Hepatocyte (in vitro differentiated cells): ENCODE data around the gene ASB3. TPM values are rescaled to one million over a fixed set of nuclear protein-coding genes. Genes with fewer than 3 reads are reported as not detected.

Experiments used
- DNase-seq: peaks from one replicate; pipeline ENCODE4 v3.0.0-alpha.2; 2016; ENCODE audit warnings: low spot score
- H2AFZ ChIP-seq: fragments of 200-600 bp; sonication (generic); 2 replicates; pipeline ENCODE4 v1.6.0; 2016; ENCODE audit warnings: antibody characterized with exemption, mild to moderate bottlenecking
- H3K27ac ChIP-seq: fragments of 200-600 bp; sonication (generic); 2 replicates; pipeline ENCODE4 v1.5.1; 2016; ENCODE audit warnings: mild to moderate bottlenecking
- H3K27me3 ChIP-seq: fragments of 200-600 bp; sonication (generic); 2 replicates; pipeline ENCODE4 v1.6.1; 2016
- H3K36me3 ChIP-seq: fragments of 200-600 bp; sonication (generic); replicated peaks from 2 replicates; pipeline ENCODE4 v1.5.1; 2016; ENCODE audit warnings: low read depth; ENCODE audit not compliant: insufficient read depth
- H3K4me1 ChIP-seq: fragments of 200-600 bp; sonication (generic); 2 replicates; pipeline ENCODE4 v1.5.1; 2016; ENCODE audit warnings: mild to moderate bottlenecking, moderate library complexity; ENCODE audit not compliant: insufficient read depth
- H3K4me2 ChIP-seq: fragments of 200-600 bp; sonication (generic); 2 replicates; pipeline ENCODE4 v1.6.0; 2016
- H3K4me3 ChIP-seq: fragments of 200-600 bp; sonication (generic); 2 replicates; pipeline ENCODE4 v1.5.1; 2016; ENCODE audit warnings: mild to moderate bottlenecking
- H3K79me2 ChIP-seq: fragments of 200-600 bp; sonication (generic); 2 replicates; pipeline ENCODE4 v1.6.0; 2017; ENCODE audit warnings: mild to moderate bottlenecking
- H3K9me2 ChIP-seq: fragments of 200-600 bp; sonication (generic); replicated peaks from 2 replicates; pipeline ENCODE4 v1.6.0; 2017; ENCODE audit warnings: mild to moderate bottlenecking; ENCODE audit not compliant: insufficient read depth
- H3K9me3 ChIP-seq: fragments of 200-600 bp; sonication (generic); 2 replicates; pipeline ENCODE4 v1.5.1; 2016; ENCODE audit warnings: low read depth, mild to moderate bottlenecking
- H4K20me1 ChIP-seq: fragments of 200-600 bp; sonication (generic); 2 replicates; pipeline ENCODE4 v1.6.0; 2016; ENCODE audit warnings: mild to moderate bottlenecking; ENCODE audit not compliant: insufficient read depth, poor library complexity, severe bottlenecking
- EZH2 ChIP-seq: fragments of 200-600 bp; sonication (generic); IDR thresholded peaks from 2 replicates; pipeline ENCODE4 v1.6.1; 2016; ENCODE audit warnings: antibody characterized with exemption, mild to moderate bottlenecking, borderline replicate concordance
- EZH2phosphoT487 ChIP-seq: fragments of 200-600 bp; sonication (generic); IDR thresholded peaks from one replicate; pipeline ENCODE4 v1.6.1; 2018; ENCODE audit warnings: antibody characterized with exemption, mild to moderate bottlenecking, low read depth, moderate library complexity; ENCODE audit not compliant: unreplicated experiment, severe bottlenecking
- WGBS: methylation state at CpG from one replicate; pipeline ENCODE4 v1.1.6; 2016; ENCODE audit warnings: low lambda C conversion rate; ENCODE audit errors: missing lambda C conversion rate; 5-methylcytosine and 5-hydroxymethylcytosine counted together
- polyA plus RNA-seq: library from polyadenylated mRNA; unstranded; fragments of >200 nt; fragmentation: Nextera tagmentation; extraction: Ambion mirVana; gene quantifications from 2 replicates; pipeline ENCODE4 v1.2.1, GENCODE V29; 2016
- total RNA-seq: library from RNA; depleted of rRNA; stranded (reverse); fragments of >200 nt; gene quantifications from 2 replicates; pipeline ENCODE4 v1.2.3, GENCODE V29; 2014
- TF ChIP-seq, protein P1 (sequence below): fragments of 200-600 bp; sonication (generic); IDR thresholded peaks from 2 replicates; pipeline ENCODE4 v1.5.1; 2016; ENCODE audit warnings: antibody characterized with exemption, mild to moderate bottlenecking; ENCODE audit not compliant: poor library complexity

ASB3 gene
- total and polyA plus RNA-seq, 2 experiments from 2014 or later: 12.2 to 14.8 TPM

DNA sequence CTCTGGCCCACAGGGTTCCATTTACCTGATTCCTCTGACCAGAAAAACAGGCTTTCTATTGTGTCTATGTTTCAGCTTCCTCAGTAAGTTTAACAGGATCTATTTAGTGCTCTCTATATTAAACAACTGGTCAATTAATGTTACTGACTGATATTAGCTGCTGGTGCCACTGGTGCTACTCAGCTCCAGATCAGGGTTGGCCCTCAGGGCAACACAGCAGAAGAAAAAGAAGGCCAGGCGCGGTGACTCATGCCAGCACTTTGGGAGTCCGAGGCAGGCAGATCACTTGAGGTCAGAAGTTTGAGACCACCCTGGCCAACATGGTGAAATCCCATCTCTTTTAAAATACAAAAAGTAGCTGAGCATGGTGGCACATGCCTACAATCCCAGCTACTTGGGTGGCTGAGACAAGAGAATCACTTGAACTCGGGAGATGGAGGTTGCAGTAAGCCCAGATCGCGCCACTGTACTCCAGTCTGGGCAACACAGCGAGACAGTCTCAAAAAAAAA, 75.4 kb downstream of the ASB3 start:
- TF ChIP-seq EZH2phosphoT487: no peak
- TF ChIP-seq, protein P1, sequence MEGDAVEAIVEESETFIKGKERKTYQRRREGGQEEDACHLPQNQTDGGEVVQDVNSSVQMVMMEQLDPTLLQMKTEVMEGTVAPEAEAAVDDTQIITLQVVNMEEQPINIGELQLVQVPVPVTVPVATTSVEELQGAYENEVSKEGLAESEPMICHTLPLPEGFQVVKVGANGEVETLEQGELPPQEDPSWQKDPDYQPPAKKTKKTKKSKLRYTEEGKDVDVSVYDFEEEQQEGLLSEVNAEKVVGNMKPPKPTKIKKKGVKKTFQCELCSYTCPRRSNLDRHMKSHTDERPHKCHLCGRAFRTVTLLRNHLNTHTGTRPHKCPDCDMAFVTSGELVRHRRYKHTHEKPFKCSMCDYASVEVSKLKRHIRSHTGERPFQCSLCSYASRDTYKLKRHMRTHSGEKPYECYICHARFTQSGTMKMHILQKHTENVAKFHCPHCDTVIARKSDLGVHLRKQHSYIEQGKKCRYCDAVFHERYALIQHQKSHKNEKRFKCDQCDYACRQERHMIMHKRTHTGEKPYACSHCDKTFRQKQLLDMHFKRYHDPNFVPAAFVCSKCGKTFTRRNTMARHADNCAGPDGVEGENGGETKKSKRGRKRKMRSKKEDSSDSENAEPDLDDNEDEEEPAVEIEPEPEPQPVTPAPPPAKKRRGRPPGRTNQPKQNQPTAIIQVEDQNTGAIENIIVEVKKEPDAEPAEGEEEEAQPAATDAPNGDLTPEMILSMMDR: no peak
- no peak for TF ChIP-seq EZH2
- Histone ChIP-seq H3K9me2 (no peaks in the 10 kb centered on the region), H3K4me2 (no peak overlapping the region), H3K9me3 (peaks cover 13% of the 10 kb centered on the region), H2AFZ (no peak overlapping the region), H3K27ac (no peak overlapping the region), H3K79me2 (no peaks in the 10 kb centered on the region), H3K27me3 (no peaks in the 10 kb centered on the region), H3K4me1 (no peaks in the 10 kb centered on the region), H3K36me3 (no peaks in the 10 kb centered on the region), H4K20me1 (no peaks in the 10 kb centered on the region), H3K4me3 (no peak overlapping the region)
- 96% methylated on average over 7 of the region's 7 CpGs for WGBS
- no peak for DNase-seq

DNA sequence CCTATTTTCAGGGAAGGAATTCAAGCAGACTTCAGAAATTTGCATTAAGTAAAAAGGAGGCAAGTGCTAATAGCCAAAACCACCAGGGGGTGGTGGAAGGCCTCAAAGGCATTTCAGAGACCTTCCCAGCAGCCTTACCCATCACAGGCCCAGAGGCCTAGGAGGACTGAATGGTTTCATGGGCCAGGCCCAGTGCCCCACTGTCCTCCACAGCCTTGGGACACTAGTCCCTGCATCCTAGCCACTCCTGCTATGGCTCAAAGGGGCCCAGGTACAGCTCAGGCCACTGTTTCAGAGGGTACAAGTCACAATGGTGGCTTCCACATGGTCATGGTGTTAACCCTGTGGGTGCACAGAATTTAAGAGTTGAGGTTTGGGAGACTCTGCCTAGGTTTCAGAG, 77.8 kb downstream of the ASB3 start:
- no peaks in the 10 kb centered on the region for H3K36me3 ChIP-seq
- DNase-seq: no peak
- peaks cover 13% of the 10 kb centered on the region for H3K9me3 ChIP-seq

DNA sequence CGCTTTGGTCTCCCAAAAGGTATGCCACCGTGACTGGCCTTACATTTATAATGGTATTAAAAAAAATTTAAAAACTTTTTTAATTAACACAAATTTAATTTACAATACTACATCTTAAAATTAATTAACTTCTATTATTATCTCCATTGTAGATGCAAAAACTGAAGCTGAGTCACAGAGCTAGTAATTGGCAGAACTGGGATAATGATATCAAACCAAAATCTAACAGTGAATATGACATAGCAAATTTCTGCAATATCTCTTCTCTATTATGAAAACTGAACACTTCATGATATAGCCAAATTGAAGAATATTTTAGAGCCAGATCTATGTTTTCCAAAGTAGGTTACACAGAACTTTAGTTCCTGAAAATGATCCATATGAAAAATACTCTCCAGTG, 85.5 kb downstream of the ASB3 start:
- H3K79me2 ChIP-seq: no peaks in the 10 kb centered on the region
- TF ChIP-seq EZH2: no peak
- TF ChIP-seq, protein P1: no peak
- TF ChIP-seq EZH2phosphoT487: no peak

More for the DNA sequence above, 77.8 kb downstream of the ASB3 start:
- Histone ChIP-seq H3K79me2 (no peaks in the 10 kb centered on the region), H3K4me1 (no peaks in the 10 kb centered on the region), H2AFZ (no peak overlapping the region), H3K4me2 (no peak overlapping the region), H3K4me3 (no peak overlapping the region), H3K9me2 (no peaks in the 10 kb centered on the region), H3K27ac (no peak overlapping the region), H4K20me1 (no peaks in the 10 kb centered on the region), H3K27me3 (no peaks in the 10 kb centered on the region)
- TF ChIP-seq, protein P1: no peak
- no peak for TF ChIP-seq EZH2phosphoT487
- no peak for TF ChIP-seq EZH2

DNA sequence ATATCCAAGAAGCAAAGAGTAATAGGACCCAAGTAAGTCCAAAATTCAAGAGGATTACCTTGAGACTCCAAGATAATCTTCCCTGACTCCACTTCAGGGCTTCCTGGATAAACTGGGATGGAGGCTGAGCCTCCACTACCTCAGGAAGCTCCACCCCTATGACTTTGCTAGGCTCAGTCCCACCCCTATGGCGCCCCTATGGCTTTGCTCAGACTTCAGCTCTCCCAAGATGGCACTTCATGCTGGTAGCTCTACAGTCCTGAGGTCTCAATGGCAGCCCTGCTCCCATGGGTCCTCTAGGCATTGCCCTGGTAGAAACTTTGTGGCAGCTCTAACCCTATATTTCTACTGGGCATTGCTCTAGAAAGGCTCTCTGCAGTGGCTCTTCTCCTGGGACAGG, 89.1 kb downstream of the ASB3 start:
- Histone ChIP-seq H3K4me1 (no peaks in the 10 kb centered on the region), H3K4me3 (no peak overlapping the region), H4K20me1 (no peaks in the 10 kb centered on the region), H3K27ac (no peak overlapping the region), H3K4me2 (no peak overlapping the region), H3K9me2 (no peaks in the 10 kb centered on the region), H2AFZ (no peak overlapping the region), H3K79me2 (no peaks in the 10 kb centered on the region), H3K27me3 (no peaks in the 10 kb centered on the region), H3K9me3 (no peaks in the 10 kb centered on the region), H3K36me3 (no peaks in the 10 kb centered on the region)
- TF ChIP-seq EZH2: no peak
- no peak for TF ChIP-seq EZH2phosphoT487
- TF ChIP-seq, protein P1: no peak
- no peak for DNase-seq
- 94% methylated on average over 1 of the region's 1 CpG for WGBS

More for the DNA sequence above, 85.5 kb downstream of the ASB3 start:
- no peaks in the 10 kb centered on the region for H3K9me3 ChIP-seq
- H2AFZ ChIP-seq: no peak overlapping the region
- H4K20me1 ChIP-seq: no peaks in the 10 kb centered on the region
- no peak overlapping the region for H3K27ac ChIP-seq
- H3K4me1 ChIP-seq: no peaks in the 10 kb centered on the region
- no peak overlapping the region for H3K4me3 ChIP-seq
- no peaks in the 10 kb centered on the region for H3K9me2 ChIP-seq
- 100% methylated on average over 2 of the region's 2 CpGs for WGBS
- no peak overlapping the region for H3K4me2 ChIP-seq
- no peaks in the 10 kb centered on the region for H3K36me3 ChIP-seq
- no peaks in the 10 kb centered on the region for H3K27me3 ChIP-seq
- DNase-seq: no peak
